ENCODE measurements around the gene BTRC. TPM values are rescaled to one million over a fixed set of nuclear protein-coding genes. Genes with fewer than 3 reads are reported as not detected.
A peak's percentile ranks its signal among the peaks of the same experiment; 100 is the strongest.
"Not testable (repeated sequence)": the region's sequence is repeated elsewhere in the genome, so short reads cannot be mapped to it uniquely, and the experiment has no call there.

The BTRC gene
- total RNA-seq, 3 donors from 2014 or later (not counting 1 experiment from before 2014, with no cell fraction given): 13.5 to 22.8 (median 15.2) TPM

- no peaks in the 10 kb centered on the region for H3K9me3 Mint-ChIP-seq
- no peaks in the 10 kb centered on the region for H3K36me3 Mint-ChIP-seq
- H3K4me1 ChIP-seq (ENCODE audit: control insufficient read depth, insufficient read depth, low read length): peaks cover 10% of the 10 kb centered on the region
- H3K27ac ChIP-seq (ENCODE audit: low read length): no peak overlapping the region
- H3K4me1 Mint-ChIP-seq: peaks cover 20% of the 10 kb centered on the region in 2 donors
- DNase-seq: no peak
- TF ChIP-seq CTCF (IDR thresholded peaks at IDR 0.05): no peak
- ATAC-seq: no peak
- H3K27ac Mint-ChIP-seq: no peak overlapping the region
- no peak overlapping the region for H3K4me3 ChIP-seq (ENCODE audit: low read length)
- H3K4me3 Mint-ChIP-seq: no peak overlapping the region
- H3K27me3 Mint-ChIP-seq (ENCODE audit: low read depth in 2 of 2): peaks cover 8 to 12% of the 10 kb centered on the region in 2 donors
- intact Hi-C loops (cut with micrococcal nuclease): loop anchor here (5.0 kb wide), 2 partner anchors 236 to 319 kb away; partner anchors contain the start of genes DPCD, PDZD7, POLL and SFXN3
- H3K27me3 ChIP-seq (ENCODE audit: control insufficient read depth, insufficient read depth, low read length): no peaks in the 10 kb centered on the region
- H3K36me3 ChIP-seq (ENCODE audit: control insufficient read depth, insufficient read depth, low read length): no peaks in the 10 kb centered on the region
- no peaks in the 10 kb centered on the region for H3K9me3 ChIP-seq (ENCODE audit: control insufficient read depth, insufficient read depth, low read length)
These were observed 2.5 kb upstream of the BTRC start for GRCh38 chr10:101351477-101351876.

- peaks cover 8 to 12% of the 10 kb centered on the region in 2 donors for H3K27me3 Mint-ChIP-seq (ENCODE audit: low read depth in 2 of 2)
- H3K27ac ChIP-seq (ENCODE audit: low read length); H3K4me3 Mint-ChIP-seq; DNase-seq; ATAC-seq; H3K4me3 ChIP-seq (ENCODE audit: low read length); H3K9me3 Mint-ChIP-seq; H3K36me3 Mint-ChIP-seq; H3K9me3 ChIP-seq (ENCODE audit: control insufficient read depth, insufficient read depth, low read length); H3K36me3 ChIP-seq (ENCODE audit: control insufficient read depth, insufficient read depth, low read length); H3K27ac Mint-ChIP-seq; H3K27me3 ChIP-seq (ENCODE audit: control insufficient read depth, insufficient read depth, low read length): not testable (repeated sequence)
- H3K4me1 Mint-ChIP-seq: peaks cover 20 to 24% of the 10 kb centered on the region in 2 donors
- H3K4me1 ChIP-seq (ENCODE audit: control insufficient read depth, insufficient read depth, low read length): peaks cover 10% of the 10 kb centered on the region
- intact Hi-C loops (cut with micrococcal nuclease): loop anchor here (5.0 kb wide), 2 partner anchors 234 to 321 kb away; partner anchors contain the start of genes DPCD, PDZD7, POLL and SFXN3
- WGBS (ENCODE audit: insufficient coverage): 96% methylated on average over 7 of the region's 10 CpGs
These were observed 1.1 kb upstream of the BTRC start for GRCh38 chr10:101352857-101353256.

- ATAC-seq: no peak
- Mint-ChIP-seq H3K27ac (peak overlapping the region; percentile 88 to 97), H3K27me3 (ENCODE audit: low read depth in 2 of 2) (peaks cover 0 to 7% of the 10 kb centered on the region in 2 donors), H3K9me3 (no peaks in the 10 kb centered on the region), H3K4me1 (peaks cover 20 to 29% of the 10 kb centered on the region in 2 donors), H3K4me3 (peak overlapping the region; percentile 98), H3K36me3 (no peaks in the 10 kb centered on the region)
- Histone ChIP-seq H3K36me3 (ENCODE audit: control insufficient read depth, insufficient read depth, low read length) (no peaks in the 10 kb centered on the region), H3K4me3 (ENCODE audit: low read length) (peak overlapping the region; percentile 55), H3K27me3 (ENCODE audit: control insufficient read depth, insufficient read depth, low read length) (no peaks in the 10 kb centered on the region), H3K27ac (ENCODE audit: low read length) (peak overlapping the region; percentile 19), H3K4me1 (ENCODE audit: control insufficient read depth, insufficient read depth, low read length) (peaks cover 10% of the 10 kb centered on the region), H3K9me3 (ENCODE audit: control insufficient read depth, insufficient read depth, low read length) (no peaks in the 10 kb centered on the region)
- DNase-seq: peak in 1 of 2 donors; percentile 55
- intact Hi-C loops (cut with micrococcal nuclease): loop anchor here (5.0 kb wide), 2 partner anchors 233 to 322 kb away; partner anchors contain the start of genes DPCD, PDZD7, POLL and SFXN3
- WGBS (ENCODE audit: insufficient coverage): 1% methylated on average over 29 of the region's 29 CpGs
- TF ChIP-seq CTCF (IDR thresholded peaks at IDR 0.05): no peak
These were observed 535 bp downstream of the BTRC start for GRCh38 chr10:101354328-101355071.

- Histone ChIP-seq H3K36me3 (ENCODE audit: control insufficient read depth, insufficient read depth, low read length) (no peaks in the 10 kb centered on the region), H3K4me3 (ENCODE audit: low read length) (no peak overlapping the region), H3K4me1 (ENCODE audit: control insufficient read depth, insufficient read depth, low read length) (peaks cover 10% of the 10 kb centered on the region), H3K27ac (ENCODE audit: low read length) (no peak overlapping the region), H3K9me3 (ENCODE audit: control insufficient read depth, insufficient read depth, low read length) (no peaks in the 10 kb centered on the region), H3K27me3 (ENCODE audit: control insufficient read depth, insufficient read depth, low read length) (no peaks in the 10 kb centered on the region)
- DNase-seq (no peak), ATAC-seq (no peak)
- Mint-ChIP-seq H3K4me3 (peak overlapping the region; percentile 98), H3K9me3 (no peaks in the 10 kb centered on the region), H3K27ac (peak overlapping the region; percentile 88 to 97), H3K27me3 (ENCODE audit: low read depth in 2 of 2) (peaks cover 0 to 5% of the 10 kb centered on the region in 2 donors), H3K36me3 (no peaks in the 10 kb centered on the region), H3K4me1 (peaks cover 20 to 29% of the 10 kb centered on the region in 2 donors)
- WGBS (ENCODE audit: insufficient coverage): 80% methylated on average over 6 of the region's 6 CpGs
- no peak for TF ChIP-seq CTCF (IDR thresholded peaks at IDR 0.05)
- intact Hi-C loops (cut with micrococcal nuclease): no loop called here
These were observed 1.2 kb downstream of the BTRC start for GRCh38 chr10:101355072-101355706.

Measured in natural killer cell (primary cell).